ENCODE measurements around the gene KLK13.

DNA sequence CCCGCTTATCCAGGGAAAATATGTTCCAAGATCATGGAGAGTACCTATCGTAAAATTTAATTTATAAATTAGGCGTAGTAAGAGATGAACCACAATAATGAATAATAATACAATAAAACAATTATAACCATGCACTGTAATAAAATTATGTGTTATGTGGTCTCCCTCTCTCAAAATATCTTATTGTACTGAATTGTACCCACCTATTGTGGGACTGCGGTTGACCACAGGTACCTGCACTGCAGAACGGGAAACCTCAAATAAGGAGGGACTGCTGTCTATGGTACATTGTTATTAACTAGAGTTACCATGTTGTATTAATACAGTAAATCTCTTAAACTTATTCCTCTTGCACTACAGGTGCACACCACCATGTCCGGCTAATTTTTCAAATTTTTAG lies 24.7 kb downstream of the KLK13 start:
- TF ChIP-seq POLR2A (IDR thresholded peaks at IDR 0.05), result no peak
- TF ChIP-seq, protein P1, sequence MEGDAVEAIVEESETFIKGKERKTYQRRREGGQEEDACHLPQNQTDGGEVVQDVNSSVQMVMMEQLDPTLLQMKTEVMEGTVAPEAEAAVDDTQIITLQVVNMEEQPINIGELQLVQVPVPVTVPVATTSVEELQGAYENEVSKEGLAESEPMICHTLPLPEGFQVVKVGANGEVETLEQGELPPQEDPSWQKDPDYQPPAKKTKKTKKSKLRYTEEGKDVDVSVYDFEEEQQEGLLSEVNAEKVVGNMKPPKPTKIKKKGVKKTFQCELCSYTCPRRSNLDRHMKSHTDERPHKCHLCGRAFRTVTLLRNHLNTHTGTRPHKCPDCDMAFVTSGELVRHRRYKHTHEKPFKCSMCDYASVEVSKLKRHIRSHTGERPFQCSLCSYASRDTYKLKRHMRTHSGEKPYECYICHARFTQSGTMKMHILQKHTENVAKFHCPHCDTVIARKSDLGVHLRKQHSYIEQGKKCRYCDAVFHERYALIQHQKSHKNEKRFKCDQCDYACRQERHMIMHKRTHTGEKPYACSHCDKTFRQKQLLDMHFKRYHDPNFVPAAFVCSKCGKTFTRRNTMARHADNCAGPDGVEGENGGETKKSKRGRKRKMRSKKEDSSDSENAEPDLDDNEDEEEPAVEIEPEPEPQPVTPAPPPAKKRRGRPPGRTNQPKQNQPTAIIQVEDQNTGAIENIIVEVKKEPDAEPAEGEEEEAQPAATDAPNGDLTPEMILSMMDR (IDR thresholded peaks at IDR 0.05), result no peak
